ENCODE data around the gene MED12L.

MED12L gene

GRCh38 chr3:151297429-151297828 lies 212.0 kb downstream of the MED12L start:
- DNase-seq (ENCODE audit: low spot score): no peak

DNA sequence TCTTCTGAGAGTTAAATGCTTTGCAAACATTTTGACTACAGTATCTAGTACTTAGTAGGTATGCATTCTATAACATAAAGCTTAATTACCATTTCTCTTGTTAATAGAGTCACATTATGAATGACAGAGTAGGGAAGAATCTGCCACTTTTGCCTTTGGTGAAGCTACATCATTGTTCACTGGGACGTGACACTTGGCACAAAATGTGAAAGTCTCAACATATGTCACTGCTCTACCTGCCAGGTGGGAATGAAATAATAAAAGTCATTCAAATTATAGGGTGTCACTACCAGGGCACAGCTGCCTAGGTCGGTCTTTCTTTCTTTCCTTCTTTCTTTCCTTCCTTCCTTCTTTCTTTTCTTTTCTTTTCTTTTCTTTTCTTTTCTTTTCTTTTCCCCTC lies 213.5 kb downstream of the MED12L start:
- no peak for DNase-seq (ENCODE audit: low spot score)

- DNase-seq (ENCODE audit: low spot score): no peak
These were observed 215.1 kb downstream of the MED12L start for GRCh38 chr3:151300539-151300938.

DNA sequence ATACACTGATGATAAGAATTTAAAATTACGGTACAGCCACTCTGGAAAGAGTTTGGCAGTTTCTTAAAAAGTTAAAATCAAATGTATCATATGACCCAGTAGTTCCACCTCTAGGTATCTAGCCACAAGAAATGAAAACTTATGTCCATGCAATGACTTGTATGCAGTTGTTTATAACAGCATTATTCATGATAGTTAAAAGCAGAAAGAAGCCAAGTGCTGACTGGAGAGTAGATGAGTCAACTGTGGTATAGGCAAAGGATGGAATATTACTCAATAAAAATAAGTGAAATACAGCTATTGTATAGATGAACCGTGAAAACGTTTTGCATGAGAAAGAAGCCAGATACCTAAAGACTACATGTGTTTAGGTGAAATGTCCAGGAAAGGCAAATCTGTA lies 216.3 kb downstream of the MED12L start:
- no peak for DNase-seq (ENCODE audit: low spot score)

- DNase-seq (ENCODE audit: low spot score): no peak
These were observed 218.3 kb downstream of the MED12L start for GRCh38 chr3:151303751-151304150.

DNA sequence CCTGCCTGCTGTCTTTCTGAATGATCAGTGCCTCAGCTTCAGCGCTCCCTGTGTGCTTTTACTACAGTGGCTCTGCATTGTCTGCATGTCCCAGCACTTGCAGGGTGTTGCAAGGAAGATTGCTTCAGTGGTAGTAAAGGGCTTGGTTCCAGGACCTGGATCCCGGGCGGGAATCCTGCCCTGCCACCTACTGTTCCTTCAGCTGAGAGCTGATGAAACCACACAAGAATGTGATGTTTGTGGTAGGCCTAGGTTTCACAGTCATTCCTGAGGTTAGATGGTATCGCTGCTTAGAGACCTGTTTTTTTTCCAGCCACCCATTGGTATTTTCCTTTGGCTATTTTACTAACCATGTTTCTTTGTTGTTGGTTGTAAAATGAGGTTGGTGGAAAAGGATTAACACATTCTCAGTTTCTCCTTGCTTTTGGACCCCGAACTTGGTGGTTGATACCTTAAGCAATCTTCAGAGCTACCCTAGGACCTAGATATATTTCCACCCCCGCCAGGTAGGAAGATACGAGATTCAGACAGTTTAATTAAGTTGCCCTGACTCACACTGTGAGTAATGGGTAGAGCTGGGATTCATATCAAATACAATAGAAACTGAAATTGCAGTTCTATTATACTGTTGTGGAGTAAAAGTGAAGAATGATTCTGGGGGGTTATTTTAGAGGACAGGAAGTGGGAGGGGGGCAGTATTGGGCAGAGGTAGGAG lies 219.8 kb downstream of the MED12L start:
- peak; percentile 88 for DNase-seq (ENCODE audit: low spot score)

GRCh38 chr3:151305775-151306151 lies 220.3 kb downstream of the MED12L start:
- no peak for DNase-seq (ENCODE audit: low spot score)

DNA sequence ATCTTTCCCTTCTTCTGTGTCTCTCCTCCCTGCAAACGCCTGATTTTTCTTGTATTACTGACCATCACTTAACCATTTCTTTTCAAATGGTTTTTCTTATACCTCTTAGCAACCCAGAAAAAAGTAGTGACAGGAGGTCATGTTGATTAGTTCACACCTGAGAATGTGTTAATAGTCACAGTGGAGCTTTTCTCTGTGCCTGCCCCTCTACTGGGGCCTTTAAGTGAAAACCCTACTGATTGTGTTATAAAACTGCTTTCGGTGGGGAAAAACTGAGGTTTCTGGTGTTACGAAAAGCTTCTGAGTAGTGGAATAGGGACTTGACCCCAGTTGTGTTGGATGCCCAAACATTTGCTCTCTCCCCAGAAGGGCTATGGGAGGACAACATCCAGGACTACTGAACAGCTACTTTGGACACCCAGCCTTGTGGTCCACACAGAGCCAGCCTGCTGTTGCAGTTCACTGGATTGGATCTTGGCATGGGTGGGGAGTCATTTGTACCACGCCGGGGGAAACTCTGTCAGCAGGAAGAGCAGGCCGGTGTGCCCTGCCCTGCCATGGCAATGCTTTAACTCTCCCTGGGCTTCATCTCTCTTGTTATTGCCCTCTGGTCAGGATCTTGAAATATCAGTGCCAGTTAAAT lies 220.8 kb downstream of the MED12L start:
- no peak for DNase-seq (ENCODE audit: low spot score)

- DNase-seq (ENCODE audit: low spot score): no peak
These were observed 221.7 kb downstream of the MED12L start for GRCh38 chr3:151307131-151307530.

- no peak for DNase-seq (ENCODE audit: low spot score)
These were observed 222.4 kb downstream of the MED12L start for GRCh38 chr3:151307583-151308488.

DNA sequence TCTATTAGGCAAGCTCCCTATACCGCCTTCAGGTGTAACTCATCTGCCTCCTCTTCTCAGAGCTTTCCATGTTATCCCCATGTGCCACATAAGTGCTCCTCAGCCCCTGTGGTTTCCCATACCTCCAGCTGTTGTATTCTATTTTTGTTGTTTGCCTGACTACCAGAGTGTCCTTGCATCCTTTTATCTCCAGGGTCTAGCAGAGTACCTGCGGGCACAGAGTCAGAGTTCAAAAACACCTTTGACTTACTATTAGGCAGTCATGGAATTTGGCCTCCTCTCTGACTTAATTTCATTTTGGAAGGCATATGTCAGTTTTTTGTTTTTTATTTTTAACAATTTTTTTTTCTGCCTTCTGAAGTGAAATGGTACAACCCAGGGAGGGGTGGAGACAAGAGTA lies 224.1 kb downstream of the MED12L start:
- DNase-seq (ENCODE audit: low spot score): no peak

GRCh38 chr3:151312972-151313371 lies 227.5 kb downstream of the MED12L start:
- no peak for DNase-seq (ENCODE audit: low spot score)

DNA sequence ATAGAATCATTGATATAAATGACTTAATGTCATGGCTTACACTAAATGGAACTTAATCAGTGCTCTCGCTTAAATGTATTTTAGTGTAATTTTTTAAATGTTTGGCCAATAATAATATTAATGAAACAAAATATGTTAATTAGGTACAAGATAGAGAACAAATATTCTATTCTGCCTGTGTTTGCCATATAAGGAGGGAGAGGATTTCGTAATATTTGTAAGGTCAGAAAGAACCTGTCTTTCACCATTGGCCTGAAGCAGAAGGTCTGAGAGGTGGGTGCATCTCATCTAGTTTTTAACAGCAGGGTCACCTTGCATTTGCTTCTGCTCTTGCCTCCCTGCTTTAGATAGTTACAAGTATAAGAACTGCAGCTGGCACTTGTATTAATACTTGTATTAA lies 228.7 kb downstream of the MED12L start:
- DNase-seq (ENCODE audit: low spot score): no peak

GRCh38 chr3:151314593-151314992 lies 229.1 kb downstream of the MED12L start:
- no peak for DNase-seq (ENCODE audit: low spot score)

- no peak for DNase-seq (ENCODE audit: low spot score)
These were observed 229.7 kb downstream of the MED12L start for GRCh38 chr3:151315136-151315535.

DNA sequence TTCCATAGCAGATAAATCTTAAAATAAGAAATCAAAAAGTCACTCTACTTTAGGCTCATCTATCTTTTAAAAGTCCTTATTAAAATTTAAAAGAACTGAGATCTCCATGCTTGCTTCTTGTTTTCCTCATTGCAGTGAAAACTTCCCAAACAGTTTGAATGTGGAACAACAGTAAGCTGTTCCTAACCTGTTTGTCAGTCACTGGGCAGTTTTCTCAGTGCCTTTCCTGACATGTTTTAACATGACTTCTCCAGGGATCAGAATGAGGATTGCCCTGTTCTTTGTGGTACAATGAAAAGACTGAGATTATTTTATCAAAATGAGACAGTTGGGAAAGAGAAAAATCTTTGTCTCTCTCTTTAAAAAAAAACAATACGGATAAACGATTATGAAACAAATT lies 230.4 kb downstream of the MED12L start:
- DNase-seq (ENCODE audit: low spot score): no peak

- peak; percentile 59 for DNase-seq (ENCODE audit: low spot score)
These were observed 231.0 kb downstream of the MED12L start, which contains the start of gene GPR87 for GRCh38 chr3:151316267-151316991. TSS of gene GPR87 (minus strand) at chr3:151316820. CDS start at chr3:151300100, 16,720 bp downstream.

DNA sequence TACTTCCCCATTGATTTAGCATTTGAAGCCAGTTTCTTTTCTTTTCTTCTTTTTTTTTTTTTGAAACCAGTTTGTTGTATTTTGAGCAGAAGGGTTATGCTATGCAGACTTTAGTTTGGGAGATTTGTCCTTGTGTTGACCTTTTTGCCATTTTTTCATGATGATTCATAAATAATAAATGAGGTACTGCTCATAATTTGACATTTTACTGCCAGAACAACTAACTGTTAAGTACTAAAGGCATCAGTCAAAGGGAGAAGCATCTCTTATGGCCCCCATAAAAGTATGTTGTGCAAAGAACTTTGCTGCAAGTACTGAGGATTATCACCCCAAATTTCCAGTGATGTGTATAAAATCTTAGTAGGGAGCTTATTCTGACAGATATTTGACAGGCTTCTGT lies 232.8 kb downstream of the MED12L start:
- no peak for DNase-seq (ENCODE audit: low spot score)

- no peak for DNase-seq (ENCODE audit: low spot score)
These were observed 233.5 kb downstream of the MED12L start for GRCh38 chr3:151318991-151319390.

DNA sequence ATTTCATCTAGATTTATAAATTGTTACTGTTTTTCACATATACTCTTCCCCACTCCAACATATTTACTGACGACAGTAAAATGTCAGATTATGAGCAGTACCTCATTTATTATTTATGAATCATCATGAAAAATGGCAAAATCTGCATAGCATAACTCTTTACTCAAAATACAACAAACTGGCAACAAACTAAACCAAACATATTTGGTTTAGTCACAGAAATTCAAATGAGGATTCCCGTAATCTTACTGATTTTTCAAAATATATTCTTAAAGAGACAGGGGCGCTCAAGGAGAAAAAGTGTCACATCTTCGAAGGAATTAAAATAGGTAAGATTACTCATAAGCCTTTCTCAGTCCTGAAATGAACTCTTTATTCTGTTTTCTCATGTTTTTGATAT lies 234.2 kb downstream of the MED12L start:
- no peak for DNase-seq (ENCODE audit: low spot score)

- no peak for DNase-seq (ENCODE audit: low spot score)
These were observed 234.7 kb downstream of the MED12L start for GRCh38 chr3:151320131-151320530.

GRCh38 chr3:151321526-151321925 lies 236.1 kb downstream of the MED12L start:
- DNase-seq (ENCODE audit: low spot score): no peak

Data from LoVo (cell line).